Loucy (cell line): ENCODE data around the gene WDR12.
A peak's percentile ranks its signal among the peaks of the same experiment; 100 is the strongest.
"Not testable (repeated sequence)": the region's sequence is repeated elsewhere in the genome, so short reads cannot be mapped to it uniquely, and the experiment has no call there.

ENCODE experiments used
- H2AFZ ChIP-seq: fragments of 200-600 bp; sonication (generic); 2 replicates; pipeline ENCODE4 v1.6.0; 2016; ENCODE audit warnings: antibody characterized with exemption, mild to moderate bottlenecking, low read length, moderate library complexity
- H3F3A ChIP-seq: fragments of 200-600 bp; 2 replicates; pipeline ENCODE4 v1.6.0; 2016; ENCODE audit warnings: antibody characterized with exemption, low read depth, mild to moderate bottlenecking
- H3K27me3 ChIP-seq: fragments of 200-600 bp; sonication (generic); 2 replicates; pipeline ENCODE4 v1.6.1; 2014; ENCODE audit warnings: low read length, mild to moderate bottlenecking; ENCODE audit not compliant: insufficient read depth, poor library complexity, severe bottlenecking
- H3K36me3 ChIP-seq: fragments of 200-600 bp; sonication (generic); 2 replicates; pipeline ENCODE4 v1.6.1; 2016; ENCODE audit warnings: low read length; ENCODE audit not compliant: insufficient read depth
- H3K4me1 ChIP-seq: fragments of 200-600 bp; sonication (generic); 2 replicates; pipeline ENCODE4 v1.5.1; 2014; ENCODE audit warnings: low read length, mild to moderate bottlenecking; ENCODE audit not compliant: insufficient read depth, poor library complexity, severe bottlenecking
- H3K4me2 ChIP-seq: fragments of 200-600 bp; sonication (generic); 2 replicates; pipeline ENCODE4 v1.6.0; 2014; ENCODE audit warnings: antibody characterized with exemption, low read length, low read depth, mild to moderate bottlenecking; ENCODE audit not compliant: poor library complexity, severe bottlenecking
- H3K4me3 ChIP-seq: fragments of 200-600 bp; sonication (generic); 2 replicates; pipeline ENCODE4 v1.5.1; 2014; ENCODE audit warnings: low read length, mild to moderate bottlenecking, mixed read lengths; ENCODE audit not compliant: poor library complexity, severe bottlenecking
- H3K79me2 ChIP-seq: fragments of 200-600 bp; sonication (generic); 2 replicates; pipeline ENCODE4 v1.6.1; 2014; ENCODE audit warnings: low read length; ENCODE audit not compliant: insufficient read depth
- H3K9ac ChIP-seq: fragments of 200-600 bp; sonication (generic); 2 replicates; pipeline ENCODE4 v1.6.0; 2014; ENCODE audit warnings: mild to moderate bottlenecking, low read depth, low read length, moderate library complexity; ENCODE audit not compliant: poor library complexity, severe bottlenecking
- H3K9me2 ChIP-seq: fragments of 200-600 bp; sonication (generic); replicated peaks from 2 replicates; pipeline ENCODE4 v1.6.1; 2016; ENCODE audit warnings: low read depth, low read length, mixed read lengths
- H3K9me3 ChIP-seq: fragments of 200-600 bp; sonication (generic); 2 replicates; pipeline ENCODE4 v1.6.1; 2014; ENCODE audit warnings: mild to moderate bottlenecking, antibody characterized with exemption, low read length, low read depth; ENCODE audit not compliant: insufficient read depth
- H4K20me1 ChIP-seq: fragments of 200-600 bp; sonication (generic); 2 replicates; pipeline ENCODE4 v1.6.0; 2014; ENCODE audit warnings: antibody characterized with exemption, low read length, mild to moderate bottlenecking; ENCODE audit not compliant: insufficient read depth, poor library complexity, severe bottlenecking
- CTCF ChIP-seq: fragments of 200-600 bp; sonication (generic); conservative IDR thresholded peaks from 2 replicates; pipeline ENCODE4 v1.5.1; 2014; ENCODE audit warnings: mild to moderate bottlenecking, antibody characterized with exemption, low read length
- EZH2phosphoT487 ChIP-seq: fragments of 200-600 bp; IDR thresholded peaks from 2 replicates; pipeline ENCODE4 v1.6.1; 2018; ENCODE audit warnings: antibody characterized with exemption, mild to moderate bottlenecking, moderate library complexity, borderline replicate concordance

WDR12 gene

GRCh38 chr2:202861987-202862386 lies 49.5 kb downstream of the WDR12 start:
- no peak overlapping the region for H3K9ac ChIP-seq
- H3K36me3 ChIP-seq, result no peaks in the 10 kb centered on the region
- no peak overlapping the region for H2AFZ ChIP-seq
- no peaks in the 10 kb centered on the region for H3F3A ChIP-seq
- H4K20me1 ChIP-seq, result no peaks in the 10 kb centered on the region
- H3K9me2 ChIP-seq, result no peaks in the 10 kb centered on the region
- H3K27me3 ChIP-seq, result no peaks in the 10 kb centered on the region
- H3K79me2 ChIP-seq, result no peaks in the 10 kb centered on the region
- no peak overlapping the region for H3K4me2 ChIP-seq
- no peaks in the 10 kb centered on the region for H3K9me3 ChIP-seq
- TF ChIP-seq EZH2phosphoT487 (no peak), CTCF (no peak)
- H3K4me3 ChIP-seq, result no peak overlapping the region
- H3K4me1 ChIP-seq, result no peaks in the 10 kb centered on the region

GRCh38 chr2:202858601-202859000 lies 52.9 kb downstream of the WDR12 start:
- H2AFZ ChIP-seq, result no peak overlapping the region
- no peaks in the 10 kb centered on the region for H3K9me2 ChIP-seq
- H3K36me3 ChIP-seq, result no peaks in the 10 kb centered on the region
- no peak overlapping the region for H3K9ac ChIP-seq
- no peaks in the 10 kb centered on the region for H3F3A ChIP-seq
- no peak for TF ChIP-seq EZH2phosphoT487
- no peak for TF ChIP-seq CTCF
- H3K27me3 ChIP-seq, result no peaks in the 10 kb centered on the region
- no peaks in the 10 kb centered on the region for H3K79me2 ChIP-seq
- no peak overlapping the region for H3K4me3 ChIP-seq
- H3K9me3 ChIP-seq, result no peaks in the 10 kb centered on the region
- no peak overlapping the region for H3K4me2 ChIP-seq
- no peaks in the 10 kb centered on the region for H4K20me1 ChIP-seq
- no peaks in the 10 kb centered on the region for H3K4me1 ChIP-seq

GRCh38 chr2:202849343-202849742 lies 62.1 kb downstream of the WDR12 start:
- not testable (repeated sequence) for H3K4me1 ChIP-seq, H3K79me2 ChIP-seq, H3K9me2 ChIP-seq, H3K4me2 ChIP-seq, H4K20me1 ChIP-seq, H3K4me3 ChIP-seq, H3K9me3 ChIP-seq, H3K27me3 ChIP-seq, H3F3A ChIP-seq, H3K36me3 ChIP-seq
- H2AFZ ChIP-seq, result peak overlapping the region; percentile 58; the same call in 1 of the 2 replicates
- peak overlapping the region; percentile 50 for H3K9ac ChIP-seq

- H3K9me3 ChIP-seq, result no peaks in the 10 kb centered on the region
- TF ChIP-seq EZH2phosphoT487 (no peak), CTCF (no peak)
- H3K9me2 ChIP-seq, result no peaks in the 10 kb centered on the region
- no peaks in the 10 kb centered on the region for H3K79me2 ChIP-seq
- no peaks in the 10 kb centered on the region for H3F3A ChIP-seq
- no peak overlapping the region for H3K4me2 ChIP-seq
- H3K27me3 ChIP-seq, result no peaks in the 10 kb centered on the region
- no peaks in the 10 kb centered on the region for H4K20me1 ChIP-seq
- no peak overlapping the region for H3K4me3 ChIP-seq
- H2AFZ ChIP-seq, result peak overlapping the region; percentile 58; the same call in 1 of the 2 replicates
- H3K9ac ChIP-seq, result peak overlapping the region; percentile 50
- H3K36me3 ChIP-seq, result no peaks in the 10 kb centered on the region
- peaks cover 8% of the 10 kb centered on the region for H3K4me1 ChIP-seq
Observed at GRCh38 chr2:202848813-202849212, 62.7 kb downstream of the WDR12 start.
